GM12872 (cell line): ENCODE results near the gene KIAA1217.

Experiments
- TF ChIP-seq, protein P1 (sequence below): IDR thresholded peaks from 3 replicates; pipeline ENCODE4 v1.5.1; 2011; ENCODE audit warnings: low read depth, mild to moderate bottlenecking, low read length, moderate library complexity; ENCODE audit not compliant: insufficient read depth

The KIAA1217 gene

GRCh38 chr10:24174014-24174413, 34.9 kb upstream of the KIAA1217 start:
- TF ChIP-seq, protein P1, sequence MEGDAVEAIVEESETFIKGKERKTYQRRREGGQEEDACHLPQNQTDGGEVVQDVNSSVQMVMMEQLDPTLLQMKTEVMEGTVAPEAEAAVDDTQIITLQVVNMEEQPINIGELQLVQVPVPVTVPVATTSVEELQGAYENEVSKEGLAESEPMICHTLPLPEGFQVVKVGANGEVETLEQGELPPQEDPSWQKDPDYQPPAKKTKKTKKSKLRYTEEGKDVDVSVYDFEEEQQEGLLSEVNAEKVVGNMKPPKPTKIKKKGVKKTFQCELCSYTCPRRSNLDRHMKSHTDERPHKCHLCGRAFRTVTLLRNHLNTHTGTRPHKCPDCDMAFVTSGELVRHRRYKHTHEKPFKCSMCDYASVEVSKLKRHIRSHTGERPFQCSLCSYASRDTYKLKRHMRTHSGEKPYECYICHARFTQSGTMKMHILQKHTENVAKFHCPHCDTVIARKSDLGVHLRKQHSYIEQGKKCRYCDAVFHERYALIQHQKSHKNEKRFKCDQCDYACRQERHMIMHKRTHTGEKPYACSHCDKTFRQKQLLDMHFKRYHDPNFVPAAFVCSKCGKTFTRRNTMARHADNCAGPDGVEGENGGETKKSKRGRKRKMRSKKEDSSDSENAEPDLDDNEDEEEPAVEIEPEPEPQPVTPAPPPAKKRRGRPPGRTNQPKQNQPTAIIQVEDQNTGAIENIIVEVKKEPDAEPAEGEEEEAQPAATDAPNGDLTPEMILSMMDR: no peak

GRCh38 chr10:24176658-24177057, 32.3 kb upstream of the KIAA1217 start:
- TF ChIP-seq, protein P1: no peak

- TF ChIP-seq, protein P1: no peak
These were observed 31.3 kb upstream of the KIAA1217 start for GRCh38 chr10:24177636-24178035.

DNA sequence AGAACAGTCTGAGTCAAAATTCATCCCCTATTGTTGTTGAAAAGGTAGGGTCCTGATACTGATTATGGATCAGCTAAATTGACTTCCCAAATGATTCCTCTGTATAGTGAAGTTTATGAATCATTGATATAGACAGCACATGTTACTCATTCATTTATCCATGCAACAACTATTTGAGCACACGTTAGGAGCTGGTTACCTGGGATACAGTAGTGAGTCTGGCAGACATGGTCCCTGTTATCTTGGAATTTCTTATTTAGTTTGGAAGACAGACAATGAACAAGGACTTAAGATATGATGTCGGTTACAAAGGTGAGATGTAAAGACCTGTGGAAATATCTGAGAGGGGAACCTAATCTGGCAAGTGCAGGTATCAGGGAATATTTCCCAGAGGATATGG, 28.0 kb upstream of the KIAA1217 start:
- TF ChIP-seq, protein P1: no peak

DNA sequence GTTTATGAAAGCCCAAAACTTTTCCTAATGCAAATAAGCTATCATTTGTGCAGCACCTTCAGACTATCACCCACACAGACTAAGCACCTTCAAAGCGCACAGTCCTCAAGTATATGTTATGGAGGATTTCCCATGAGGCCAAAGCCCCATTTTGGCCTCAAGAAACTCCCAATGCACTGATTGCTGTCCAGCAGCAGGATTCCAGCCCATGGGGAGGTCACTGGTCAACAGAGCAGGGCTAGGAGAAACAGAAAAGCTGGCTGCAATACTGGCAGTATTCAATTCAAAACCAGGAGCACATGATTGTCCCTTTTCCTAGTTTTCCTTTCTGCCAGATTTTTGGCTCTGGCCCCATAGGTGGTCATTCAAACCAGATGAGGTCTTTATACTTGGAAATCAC, 24.5 kb upstream of the KIAA1217 start:
- TF ChIP-seq, protein P1: no peak

DNA sequence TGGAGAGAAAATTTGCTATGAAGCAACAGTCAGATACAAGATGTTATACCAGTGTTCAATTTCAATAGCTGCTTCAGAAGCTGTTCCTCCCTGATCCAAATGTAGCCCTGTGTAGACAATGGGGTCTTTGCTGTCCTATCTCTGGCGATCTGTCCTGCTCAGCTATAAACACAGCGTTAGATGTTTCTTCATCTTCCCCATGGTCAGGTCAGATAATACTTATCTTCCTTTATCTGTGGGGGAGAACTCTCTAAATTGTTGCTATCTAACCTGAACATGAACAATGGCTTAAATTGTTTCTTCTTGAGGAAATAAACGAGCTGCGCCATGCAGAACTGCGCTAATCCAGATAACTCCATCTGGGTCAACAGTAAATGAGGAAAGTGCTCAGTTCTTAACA, 15.6 kb upstream of the KIAA1217 start:
- TF ChIP-seq, protein P1: no peak

DNA sequence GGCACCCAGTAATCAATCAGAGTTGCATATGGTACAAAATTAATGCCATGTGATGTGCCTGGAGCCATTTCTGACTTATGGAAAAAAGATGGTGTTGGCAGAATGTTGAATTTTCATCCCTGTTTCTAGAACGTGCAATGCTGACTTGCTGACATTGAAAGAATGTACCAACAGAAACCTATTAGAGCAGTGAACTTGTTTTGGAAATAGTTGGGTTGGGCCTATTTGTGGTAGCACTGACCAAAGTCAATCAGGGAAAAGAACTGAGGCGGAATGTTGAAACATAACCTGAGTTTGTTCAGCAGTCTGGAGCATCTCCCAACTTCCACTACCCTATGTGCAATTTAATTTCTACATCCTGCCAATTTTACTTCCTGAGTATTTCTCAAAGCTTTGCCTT, 11.7 kb upstream of the KIAA1217 start:
- TF ChIP-seq, protein P1: no peak
